AG10803 (cell line): ENCODE results near the gene STK17A.
"Not testable (repeated sequence)": the region's sequence is repeated elsewhere in the genome, so short reads cannot be mapped to it uniquely, and the experiment has no call there.

ENCODE experiments used
- DNase-seq: peaks from one replicate; pipeline ENCODE4 v3.0.0; 2010; ENCODE audit warnings: low read depth
- H3K4me3 ChIP-seq: 2 replicates; pipeline ENCODE4 v1.5.1; 2011; ENCODE audit warnings: mild to moderate bottlenecking, low read length, control low read depth
- CTCF ChIP-seq: conservative IDR thresholded peaks from 2 replicates; pipeline ENCODE4 v1.5.1; 2011; ENCODE audit warnings: mild to moderate bottlenecking, low read length, control low read depth, inconsistent platforms

The STK17A gene

GRCh38 chr7:43624156-43624555 is 41.2 kb downstream of the STK17A start:
- peak; percentile 68 for DNase-seq
- TF ChIP-seq CTCF: no peak
- no peak overlapping the region for H3K4me3 ChIP-seq

- DNase-seq: no peak
- no peak overlapping the region for H3K4me3 ChIP-seq
- TF ChIP-seq CTCF: no peak
Measured at GRCh38 chr7:43625453-43625852, 42.5 kb downstream of the STK17A start.

GRCh38 chr7:43625980-43626379 is 43.1 kb downstream of the STK17A start:
- DNase-seq: no peak

GRCh38 chr7:43626695-43627094 is 43.8 kb downstream of the STK17A start:
- no peak for DNase-seq
- TF ChIP-seq CTCF: no peak
- no peak overlapping the region for H3K4me3 ChIP-seq

More at GRCh38 chr7:43625980-43626379, 43.1 kb downstream of the STK17A start:
- H3K4me3 ChIP-seq: no peak overlapping the region
- TF ChIP-seq CTCF: no peak

GRCh38 chr7:43627798-43628197 is 44.9 kb downstream of the STK17A start:
- H3K4me3 ChIP-seq: not testable (repeated sequence)

GRCh38 chr7:43628431-43628830 is 45.5 kb downstream of the STK17A start:
- TF ChIP-seq CTCF: no peak
- DNase-seq: no peak
- no peak overlapping the region for H3K4me3 ChIP-seq

More at GRCh38 chr7:43627798-43628197, 44.9 kb downstream of the STK17A start:
- DNase-seq: not testable (repeated sequence)

GRCh38 chr7:43629857-43630256 is 46.9 kb downstream of the STK17A start:
- DNase-seq: no peak
- TF ChIP-seq CTCF: no peak
- H3K4me3 ChIP-seq: no peak overlapping the region

GRCh38 chr7:43630482-43630881 is 47.6 kb downstream of the STK17A start:
- no peak for TF ChIP-seq CTCF
- no peak overlapping the region for H3K4me3 ChIP-seq
- DNase-seq: no peak
